Ishikawa (cell line): ENCODE measurements around the gene MEF2C.

Experiments
- CREB1 ChIP-seq: IDR thresholded peaks from 2 replicates; pipeline ENCODE4 v1.6.1; 2012; ENCODE audit warnings: low read depth
- EP300 ChIP-seq: IDR thresholded peaks from 2 replicates; pipeline ENCODE4 v1.6.1; 2012; ENCODE audit warnings: borderline replicate concordance
- FOXM1 ChIP-seq: IDR thresholded peaks from 2 replicates; pipeline ENCODE4 v1.6.1; 2012; ENCODE audit warnings: low read depth, borderline replicate concordance
- REST ChIP-seq: IDR thresholded peaks from 2 replicates; pipeline ENCODE4 v1.6.1; 2012; ENCODE audit warnings: low read depth, mild to moderate bottlenecking
- TCF12 ChIP-seq: IDR thresholded peaks from 2 replicates; pipeline ENCODE4 v1.6.1; 2012; ENCODE audit warnings: low read depth

GRCh38 chr5:88860501-88860900 is 22.5 kb downstream of the MEF2C start:
- no peak for TF ChIP-seq REST
- no peak for TF ChIP-seq FOXM1
- TF ChIP-seq CREB1, result no peak
- TF ChIP-seq EP300, result no peak
- TF ChIP-seq TCF12, result no peak
